ENCODE data around the gene TGFBR3L. TPM values are rescaled to one million over a fixed set of nuclear protein-coding genes. Genes with fewer than 3 reads are reported as not detected.
"Not testable (repeated sequence)": the region's sequence is repeated elsewhere in the genome, so short reads cannot be mapped to it uniquely, and the experiment has no call there.

Gene TGFBR3L
- total RNA-seq, 3 donors from 2014 or later (not counting 1 experiment from before 2014, with no cell fraction given) = 3.5 to 4.6 (median 4.4) TPM

- peaks cover 34% of the 10 kb centered on the region for H3K36me3 ChIP-seq (ENCODE audit: control insufficient read depth, insufficient read depth, low read length)
- Mint-ChIP-seq H3K27me3 (ENCODE audit: low read depth in 2 of 2) (no peaks in the 10 kb centered on the region), H3K4me3 (peak overlapping the region; percentile 45), H3K4me1 (peaks cover 0 to 19% of the 10 kb centered on the region in 2 donors), H3K9me3 (no peaks in the 10 kb centered on the region), H3K27ac (peak overlapping the region; percentile 67 to 80), H3K36me3 (no peaks in the 10 kb centered on the region)
- TF ChIP-seq, protein P1, sequence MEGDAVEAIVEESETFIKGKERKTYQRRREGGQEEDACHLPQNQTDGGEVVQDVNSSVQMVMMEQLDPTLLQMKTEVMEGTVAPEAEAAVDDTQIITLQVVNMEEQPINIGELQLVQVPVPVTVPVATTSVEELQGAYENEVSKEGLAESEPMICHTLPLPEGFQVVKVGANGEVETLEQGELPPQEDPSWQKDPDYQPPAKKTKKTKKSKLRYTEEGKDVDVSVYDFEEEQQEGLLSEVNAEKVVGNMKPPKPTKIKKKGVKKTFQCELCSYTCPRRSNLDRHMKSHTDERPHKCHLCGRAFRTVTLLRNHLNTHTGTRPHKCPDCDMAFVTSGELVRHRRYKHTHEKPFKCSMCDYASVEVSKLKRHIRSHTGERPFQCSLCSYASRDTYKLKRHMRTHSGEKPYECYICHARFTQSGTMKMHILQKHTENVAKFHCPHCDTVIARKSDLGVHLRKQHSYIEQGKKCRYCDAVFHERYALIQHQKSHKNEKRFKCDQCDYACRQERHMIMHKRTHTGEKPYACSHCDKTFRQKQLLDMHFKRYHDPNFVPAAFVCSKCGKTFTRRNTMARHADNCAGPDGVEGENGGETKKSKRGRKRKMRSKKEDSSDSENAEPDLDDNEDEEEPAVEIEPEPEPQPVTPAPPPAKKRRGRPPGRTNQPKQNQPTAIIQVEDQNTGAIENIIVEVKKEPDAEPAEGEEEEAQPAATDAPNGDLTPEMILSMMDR (IDR thresholded peaks at IDR 0.05) = peak; percentile 49
- H3K4me3 ChIP-seq (ENCODE audit: low read length) = no peak overlapping the region
- DNase-seq (peak; percentile 72 to 90), ATAC-seq (peak; percentile 65 to 67 (median 66))
- intact Hi-C loops (cut with micrococcal nuclease) = loop anchor here (2.0 kb wide), 1 partner anchor 14 kb away; the partner anchor contains the start of gene TIMM44
- H3K27me3 ChIP-seq (ENCODE audit: control insufficient read depth, insufficient read depth, low read length) = no peaks in the 10 kb centered on the region
- H3K4me1 ChIP-seq (ENCODE audit: control insufficient read depth, insufficient read depth, low read length) = peaks cover 20% of the 10 kb centered on the region
- no peak overlapping the region for H3K27ac ChIP-seq (ENCODE audit: low read length)
- 63% methylated on average over 23 of the region's 24 CpGs for WGBS (ENCODE audit: insufficient coverage)
- no peaks in the 10 kb centered on the region for H3K9me3 ChIP-seq (ENCODE audit: control insufficient read depth, insufficient read depth, low read length)
Observed at GRCh38 chr19:7928741-7929701, 14.4 kb downstream of the TGFBR3L start.

DNA sequence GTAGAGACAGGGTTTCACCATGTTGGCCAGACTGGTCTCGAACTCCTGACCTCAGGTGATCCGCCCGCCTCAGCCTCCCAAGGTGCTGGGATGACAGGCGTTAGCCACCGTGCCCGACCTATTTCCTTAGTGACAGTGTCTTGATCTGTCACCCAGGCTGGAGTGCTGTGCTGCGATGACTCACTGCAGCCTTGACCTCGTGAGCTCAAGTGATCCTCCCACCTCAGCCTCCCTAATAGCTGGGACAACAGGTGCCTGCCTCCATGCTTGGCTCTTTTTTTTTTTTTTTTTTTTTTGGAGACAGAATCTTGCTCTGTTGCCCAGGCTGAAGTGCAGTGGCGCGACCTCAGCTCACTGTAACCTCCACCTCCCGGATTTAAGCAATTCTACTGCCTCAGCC lies 15.4 kb downstream of the TGFBR3L start:
- H3K4me3 ChIP-seq (ENCODE audit: low read length); H3K27ac ChIP-seq (ENCODE audit: low read length); H3K27me3 ChIP-seq (ENCODE audit: control insufficient read depth, insufficient read depth, low read length); ATAC-seq; H3K27me3 Mint-ChIP-seq (ENCODE audit: low read depth in 2 of 2); H3K9me3 ChIP-seq (ENCODE audit: control insufficient read depth, insufficient read depth, low read length); intact Hi-C loops (cut with micrococcal nuclease); H3K4me3 Mint-ChIP-seq; H3K36me3 Mint-ChIP-seq; H3K9me3 Mint-ChIP-seq; DNase-seq: not testable (repeated sequence)
- H3K27ac Mint-ChIP-seq = peak overlapping the region in 1 of 2 donors; percentile 80
- peaks cover 44% of the 10 kb centered on the region for H3K36me3 ChIP-seq (ENCODE audit: control insufficient read depth, insufficient read depth, low read length)
- H3K4me1 ChIP-seq (ENCODE audit: control insufficient read depth, insufficient read depth, low read length) = peaks cover 16% of the 10 kb centered on the region
- WGBS (ENCODE audit: insufficient coverage) = 79% methylated on average over 11 of the region's 11 CpGs
- H3K4me1 Mint-ChIP-seq = peaks cover 0 to 18% of the 10 kb centered on the region in 2 donors

- no peaks in the 10 kb centered on the region for H3K9me3 ChIP-seq (ENCODE audit: control insufficient read depth, insufficient read depth, low read length)
- 91% methylated on average over 7 of the region's 7 CpGs for WGBS (ENCODE audit: insufficient coverage)
- no peak overlapping the region for H3K4me3 Mint-ChIP-seq
- ATAC-seq = no peak
- no peak overlapping the region for H3K27ac ChIP-seq (ENCODE audit: low read length)
- peaks cover 14% of the 10 kb centered on the region for H3K4me1 ChIP-seq (ENCODE audit: control insufficient read depth, insufficient read depth, low read length)
- DNase-seq = no peak
- no peaks in the 10 kb centered on the region for H3K27me3 ChIP-seq (ENCODE audit: control insufficient read depth, insufficient read depth, low read length)
- intact Hi-C loops (cut with micrococcal nuclease) = no loop called here
- peaks cover 0 to 14% of the 10 kb centered on the region in 2 donors for H3K4me1 Mint-ChIP-seq
- H3K27ac Mint-ChIP-seq = peak overlapping the region in 1 of 2 donors; percentile 80
- peaks cover 49% of the 10 kb centered on the region for H3K36me3 ChIP-seq (ENCODE audit: control insufficient read depth, insufficient read depth, low read length)
- H3K27me3 Mint-ChIP-seq (ENCODE audit: low read depth in 2 of 2) = no peaks in the 10 kb centered on the region
- H3K4me3 ChIP-seq (ENCODE audit: low read length) = no peak overlapping the region
- H3K9me3 Mint-ChIP-seq = no peaks in the 10 kb centered on the region
- TF ChIP-seq, protein P1 (IDR thresholded peaks at IDR 0.05) = no peak
- no peaks in the 10 kb centered on the region for H3K36me3 Mint-ChIP-seq
Observed at GRCh38 chr19:7930765-7931164, 16.1 kb downstream of the TGFBR3L start.
